Endothelial cell of umbilical vein (primary cell): ENCODE data around the gene FAM120C.

ENCODE experiments used
- CTCF ChIP-seq, 2 donors: IDR thresholded peaks; 1 replicate in 1 of 2; 2 replicates in 1 of 2; pipeline ENCODE4 v1.5.1; 2011; ENCODE audit warnings: low read length in 2 of 2, mild to moderate bottlenecking in 2 of 2, moderate library complexity in 2 of 2, control low read depth in 1 of 2, inconsistent platforms in 1 of 2, low read depth in 1 of 2; ENCODE audit not compliant: insufficient read depth in 1 of 2; ENCODE audit errors: extremely low read depth in 1 of 2
- EZH2 ChIP-seq: IDR thresholded peaks from 2 replicates; pipeline ENCODE4 v1.6.1; 2012; ENCODE audit warnings: borderline replicate concordance, low read depth, mild to moderate bottlenecking, moderate library complexity, low read length, inconsistent platforms; ENCODE audit not compliant: severe bottlenecking
- FOS ChIP-seq: IDR thresholded peaks from 2 replicates; pipeline ENCODE4 v1.6.1; 2011; ENCODE audit warnings: mild to moderate bottlenecking, low read length, moderate library complexity, borderline replicate concordance; ENCODE audit not compliant: insufficient read depth
- MAX ChIP-seq: IDR thresholded peaks from 2 replicates; pipeline ENCODE4 v1.6.1; 2011; ENCODE audit not compliant: insufficient read depth, insufficient read length
- MYC ChIP-seq: IDR thresholded peaks from one replicate; pipeline ENCODE4 v1.6.1; 2011; ENCODE audit warnings: mild to moderate bottlenecking, low read depth, low read length
- POLR2A ChIP-seq: IDR thresholded peaks from 2 replicates; pipeline ENCODE4 v1.6.1; 2012; ENCODE audit warnings: low read depth, mild to moderate bottlenecking, control low read depth, low read length
- POLR2AphosphoS5 ChIP-seq: IDR thresholded peaks from 2 replicates; pipeline ENCODE4 v1.6.1; 2012; ENCODE audit warnings: low read depth, mild to moderate bottlenecking, control low read depth, low read length, moderate library complexity; ENCODE audit not compliant: insufficient read depth

DNA sequence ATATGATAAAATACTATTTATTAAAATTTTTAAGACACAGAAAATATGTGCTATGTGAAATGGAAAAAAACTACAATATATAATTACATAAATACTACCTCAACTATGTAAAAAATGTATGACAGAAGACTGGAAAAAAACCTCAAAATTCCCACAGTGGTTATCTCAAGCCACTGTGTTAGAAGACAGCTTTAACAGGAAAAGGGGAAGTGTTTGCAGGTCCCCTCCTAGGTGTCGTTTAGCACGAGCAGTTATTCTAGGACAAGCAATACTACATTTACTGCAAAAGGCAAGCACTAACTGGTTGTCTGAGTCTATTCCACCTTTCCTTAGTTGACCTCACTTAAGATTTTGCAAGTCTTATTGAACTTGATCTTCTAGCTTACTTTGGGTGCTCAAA is 93.9 kb downstream of the FAM120C start:
- TF ChIP-seq POLR2A: no peak
- TF ChIP-seq CTCF (IDR thresholded peaks at IDR 0.05; ENCODE audit: extremely low read depth in 1 of 2, insufficient read depth in 1 of 2, low read depth in 1 of 2, low read length in 2 of 2): no peak
- TF ChIP-seq MAX: no peak
- TF ChIP-seq POLR2AphosphoS5: no peak
- TF ChIP-seq MYC: no peak
- TF ChIP-seq FOS: no peak
- TF ChIP-seq EZH2: no peak
